Ramos (cell line): ENCODE data around the gene PPFIA2.

Experiments
- in situ Hi-C: fragments of 300-500 bp; cut with MboI; formaldehyde crosslinking; loops from one replicate; pipeline ENCODE4 v1.14.3; 2022; ENCODE audit warnings: low sequenced_read_pairs; ENCODE audit not compliant: unreplicated experiment

PPFIA2 gene

DNA sequence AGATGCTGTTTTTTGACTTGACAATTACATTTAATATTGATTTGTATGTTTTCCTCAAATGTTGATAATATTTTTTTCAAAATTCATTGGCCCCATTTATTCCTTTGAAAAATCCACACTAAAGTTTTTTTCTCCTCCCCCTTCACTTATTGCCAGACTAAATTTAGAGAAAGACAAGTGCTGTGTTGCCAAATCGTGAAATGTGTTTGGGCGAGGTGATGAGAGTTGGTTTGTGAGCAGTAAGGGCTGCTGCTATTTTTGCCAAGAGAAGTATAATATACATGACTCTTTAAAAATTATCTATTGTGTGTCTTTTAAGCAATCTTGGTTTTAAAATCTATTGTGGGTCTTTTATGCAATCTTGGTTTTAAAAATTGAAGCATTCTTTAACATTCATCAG lies 188.9 kb downstream of the PPFIA2 start:
- in situ Hi-C loops, result no loop called here

DNA sequence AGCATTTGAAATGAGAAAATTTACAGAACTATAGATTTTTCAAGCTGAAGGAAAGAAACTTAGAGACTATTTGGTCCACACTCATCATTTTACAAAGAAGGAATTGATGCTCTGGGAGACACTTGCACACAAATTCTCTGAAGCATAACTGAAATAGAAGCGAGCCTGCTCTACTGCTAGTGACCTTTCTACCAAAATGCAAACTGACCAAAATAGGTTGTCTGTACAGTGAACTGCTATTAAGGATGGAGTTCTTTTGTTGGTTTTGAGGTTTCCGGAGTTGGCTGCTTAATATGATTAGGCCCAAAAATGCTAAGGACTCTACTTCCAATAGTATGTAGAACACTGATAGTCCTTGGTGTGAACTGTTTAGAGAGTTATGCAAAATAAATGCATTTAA lies 194.9 kb downstream of the PPFIA2 start:
- in situ Hi-C loops, result no loop called here

DNA sequence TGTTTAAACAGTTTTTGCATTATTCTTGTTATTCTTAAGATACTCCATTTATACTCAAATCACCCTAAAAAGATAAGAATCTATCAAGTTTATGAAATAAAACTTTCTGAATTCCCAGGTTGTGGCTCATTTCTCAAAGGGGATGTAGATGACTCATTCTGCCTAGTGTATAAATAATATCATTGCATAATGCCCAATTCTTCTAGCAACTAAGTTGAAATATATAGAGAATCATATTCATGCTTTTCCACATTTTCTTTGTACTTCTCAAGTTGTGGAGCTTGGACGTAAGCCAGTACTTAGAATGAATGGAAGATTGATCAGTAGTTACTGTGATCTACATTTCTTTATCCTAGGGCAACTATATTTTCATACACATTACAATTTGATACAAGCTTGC lies 201.1 kb downstream of the PPFIA2 start:
- in situ Hi-C loops, result no loop called here

DNA sequence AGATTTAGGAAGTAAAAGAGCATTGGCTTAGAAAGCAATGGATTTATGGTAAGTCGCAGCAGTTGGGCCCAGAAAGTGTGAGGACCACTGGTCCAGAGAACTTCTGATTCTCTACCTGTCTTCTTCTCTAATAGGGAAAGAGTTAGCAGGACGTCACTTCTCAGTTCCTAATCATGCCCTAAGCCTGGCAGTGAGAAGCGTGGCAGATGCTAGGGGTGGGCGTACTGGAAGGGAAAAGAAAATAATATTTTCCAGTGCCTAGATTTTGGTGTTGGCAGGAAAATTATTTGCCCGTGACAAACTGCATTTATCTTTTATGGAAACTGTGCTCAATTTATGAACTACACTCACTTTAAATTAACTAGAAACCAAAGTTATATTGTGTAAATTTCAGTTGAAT lies 212.3 kb downstream of the PPFIA2 start:
- in situ Hi-C loops, result no loop called here

DNA sequence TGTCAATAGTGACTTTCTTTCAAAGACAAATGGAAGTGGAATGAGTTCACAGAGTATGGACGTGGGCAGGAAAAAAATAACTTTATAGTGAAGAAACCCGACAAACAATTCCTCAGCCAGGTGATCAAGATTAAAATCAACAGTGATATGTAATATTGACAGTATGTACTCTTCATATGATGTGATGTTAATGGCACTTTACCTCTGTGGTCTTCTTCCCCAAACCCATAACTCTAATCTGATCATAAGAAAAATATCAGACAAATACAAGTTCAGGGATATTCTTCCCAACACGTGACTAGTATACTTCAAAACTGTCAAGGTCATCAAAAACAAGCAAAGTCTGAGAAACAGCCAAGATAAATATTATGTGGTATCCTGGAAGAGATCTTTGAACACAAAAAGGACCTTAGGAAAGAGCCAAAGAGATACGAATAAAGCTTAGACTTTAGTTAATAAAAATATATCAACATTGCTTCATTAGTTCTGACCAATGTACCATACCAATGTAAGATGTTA lies 215.5 kb downstream of the PPFIA2 start:
- in situ Hi-C loops, result no loop called here

DNA sequence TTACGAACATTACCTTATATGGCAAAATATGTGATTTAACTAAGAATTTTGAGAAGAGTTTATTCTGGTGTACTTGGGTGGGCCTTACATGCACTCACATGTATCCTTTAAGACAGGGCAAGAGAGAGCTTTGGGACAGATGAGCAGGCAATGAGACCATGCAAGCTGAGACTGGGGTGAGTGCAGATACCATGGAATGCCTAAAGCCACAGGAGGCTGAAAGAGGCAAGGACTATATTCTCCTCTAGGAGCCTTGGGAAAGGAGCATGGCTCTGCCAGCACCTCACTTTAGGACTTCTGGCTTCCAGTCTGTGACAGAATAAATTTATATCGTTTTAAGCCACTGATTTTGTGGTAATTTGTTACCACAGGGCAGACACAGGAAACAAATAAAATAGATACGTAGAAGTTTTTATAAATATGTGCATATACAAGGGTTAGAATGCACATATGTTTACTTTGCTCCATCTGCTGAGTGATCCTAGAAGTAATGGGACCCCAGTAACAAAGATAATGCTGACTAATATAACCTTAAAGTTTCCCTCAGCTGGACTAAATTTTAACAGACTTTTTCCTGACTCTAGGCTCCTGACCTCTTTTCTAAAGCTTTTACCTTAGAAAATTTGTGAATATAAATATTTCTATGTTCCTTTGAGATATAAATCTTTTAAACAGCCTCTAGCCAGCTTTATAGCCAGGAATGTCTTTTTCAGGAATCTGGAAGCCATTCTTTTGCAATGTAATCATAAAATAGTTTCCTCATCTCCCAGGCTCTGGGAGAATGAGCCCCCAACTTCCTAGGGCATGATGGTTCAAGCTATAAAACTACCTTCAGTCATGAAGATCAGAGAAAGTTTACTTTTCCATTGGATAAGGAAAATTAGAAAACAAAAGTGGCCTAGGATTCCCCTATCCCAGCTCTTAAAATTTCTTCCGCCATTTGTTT lies 216.8 kb downstream of the PPFIA2 start:
- in situ Hi-C loops, result no loop called here

DNA sequence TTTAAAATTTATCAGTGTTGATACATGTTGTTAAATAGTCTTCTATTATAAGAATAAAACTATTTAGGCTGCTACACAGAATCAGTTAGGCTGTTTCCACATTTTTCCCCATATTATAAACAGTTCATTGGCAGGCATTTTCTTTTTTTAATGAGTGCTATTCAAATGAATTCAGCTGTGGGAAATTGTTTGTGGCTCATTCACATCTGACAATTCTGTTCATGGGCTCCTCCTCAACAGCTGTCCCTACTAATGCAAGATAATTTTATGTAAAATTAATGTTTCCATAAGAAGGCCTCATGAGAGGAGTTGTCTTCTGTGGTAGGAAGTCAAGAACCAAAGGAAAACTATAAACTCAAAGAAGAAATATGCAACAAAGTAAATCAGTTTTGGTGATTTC lies 218.0 kb downstream of the PPFIA2 start:
- in situ Hi-C loops, result no loop called here

DNA sequence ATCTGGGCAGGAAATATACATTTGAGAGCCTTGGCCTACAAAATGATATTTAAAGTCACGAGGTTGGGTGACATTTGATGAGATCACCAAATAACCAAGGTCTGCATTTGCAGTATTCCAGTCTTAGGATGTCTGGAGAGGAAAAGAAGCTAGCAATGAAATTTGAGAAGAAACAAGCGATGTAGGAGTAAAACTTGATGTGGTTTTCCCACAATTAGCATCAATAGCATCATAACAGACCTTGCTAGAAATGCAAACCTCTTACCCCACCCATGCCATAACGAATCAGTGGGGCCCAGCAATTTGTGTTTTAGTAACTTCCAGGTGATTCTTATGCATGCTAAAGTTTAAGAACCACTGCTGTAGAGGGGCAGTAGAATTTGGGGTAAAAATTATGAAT lies 219.9 kb downstream of the PPFIA2 start:
- in situ Hi-C loops, result no loop called here

DNA sequence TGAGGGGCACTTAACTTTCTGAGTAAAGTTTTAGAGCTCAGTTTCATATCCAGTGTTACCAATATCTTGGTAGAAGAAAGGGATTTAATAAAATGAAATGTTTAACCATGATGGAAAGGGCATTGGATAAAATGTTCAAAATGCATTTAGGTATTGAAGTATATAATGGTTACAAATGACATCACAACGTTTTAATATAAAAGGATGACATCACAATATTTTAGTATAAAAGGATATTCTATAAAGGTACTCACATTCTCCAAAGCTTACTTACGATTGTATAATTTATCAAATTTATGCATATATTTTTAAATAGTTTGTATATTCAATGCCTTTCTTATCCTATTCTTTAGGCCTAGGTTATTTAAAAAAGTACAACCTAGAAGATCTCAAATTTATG lies 226.1 kb downstream of the PPFIA2 start:
- in situ Hi-C loops, result no loop called here

DNA sequence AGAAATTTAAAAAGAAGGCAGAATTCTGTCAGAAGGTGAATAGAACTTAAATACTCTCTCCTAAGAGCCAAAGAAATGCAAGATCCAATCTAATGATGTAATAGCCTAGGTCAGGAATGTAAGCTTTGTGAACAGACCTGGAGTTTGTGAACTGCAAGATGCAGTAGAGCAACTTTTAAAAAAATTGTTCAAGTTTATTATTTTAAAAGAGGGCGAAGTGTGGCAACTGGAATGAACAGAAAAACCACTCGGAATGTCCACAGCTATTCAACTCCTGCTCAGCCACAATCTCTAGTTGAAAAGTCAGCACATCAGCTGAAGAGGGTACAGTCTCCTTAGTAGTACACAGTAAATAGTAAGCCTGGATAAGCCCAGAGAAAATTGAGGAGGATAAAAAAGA lies 228.8 kb downstream of the PPFIA2 start:
- in situ Hi-C loops, result no loop called here

DNA sequence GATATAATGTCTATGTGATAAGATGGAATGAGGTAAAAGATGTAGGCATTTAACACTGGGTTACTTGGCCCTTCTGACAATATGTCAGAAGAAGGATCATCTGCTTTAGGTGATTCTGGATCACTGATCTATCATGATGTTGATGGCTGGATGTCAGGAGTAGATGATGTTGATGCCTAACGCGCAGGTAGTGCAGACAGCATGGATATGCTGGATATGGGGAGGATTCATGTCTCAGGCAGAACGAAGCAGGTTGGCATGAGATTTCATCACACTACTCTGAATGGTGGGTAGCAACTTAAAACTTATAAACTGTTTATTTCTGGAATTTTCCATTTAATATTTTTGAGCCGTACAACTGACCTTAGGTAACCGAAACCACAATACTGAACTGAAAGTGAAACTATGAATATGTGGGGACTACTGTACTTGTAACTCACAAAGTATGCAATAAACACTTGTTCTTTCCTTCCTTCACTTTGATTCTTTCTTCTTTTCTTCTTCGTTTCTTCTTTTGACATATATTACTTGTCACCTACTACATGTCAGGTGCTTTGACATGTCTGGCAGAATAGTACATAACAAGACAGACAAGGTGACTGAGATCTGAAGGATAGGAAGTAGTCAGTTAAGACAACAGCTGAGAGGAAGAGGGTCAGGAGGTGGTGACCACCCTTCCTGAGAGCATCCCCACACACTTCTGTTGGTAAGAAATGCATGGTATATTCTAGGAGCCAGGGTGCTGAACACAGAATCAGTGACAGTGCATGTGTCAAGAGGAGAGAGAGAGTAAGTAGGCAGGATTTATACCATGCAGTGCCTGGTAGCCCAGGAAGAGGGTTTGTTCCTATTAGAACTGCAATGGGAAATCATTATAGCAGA lies 238.8 kb downstream of the PPFIA2 start:
- in situ Hi-C loops, result no loop called here

DNA sequence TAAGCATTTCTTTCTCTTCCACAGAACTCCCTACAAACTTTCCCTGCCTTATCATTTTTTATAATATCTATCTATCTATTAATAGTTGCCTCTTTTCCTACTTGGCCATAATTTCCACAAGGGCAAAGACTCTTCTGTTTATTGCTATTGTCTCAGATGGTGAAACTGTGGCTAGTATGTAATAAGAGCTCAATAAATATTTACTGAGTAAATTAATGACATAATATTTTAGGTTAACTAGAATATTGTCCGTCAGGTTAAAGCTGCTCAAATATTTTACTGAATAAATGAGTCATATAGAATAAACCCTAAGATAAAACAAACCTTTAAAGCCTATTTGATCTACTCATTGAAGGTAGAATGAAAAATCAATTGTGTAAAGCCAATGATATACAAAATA lies 240.5 kb downstream of the PPFIA2 start:
- in situ Hi-C loops, result no loop called here

DNA sequence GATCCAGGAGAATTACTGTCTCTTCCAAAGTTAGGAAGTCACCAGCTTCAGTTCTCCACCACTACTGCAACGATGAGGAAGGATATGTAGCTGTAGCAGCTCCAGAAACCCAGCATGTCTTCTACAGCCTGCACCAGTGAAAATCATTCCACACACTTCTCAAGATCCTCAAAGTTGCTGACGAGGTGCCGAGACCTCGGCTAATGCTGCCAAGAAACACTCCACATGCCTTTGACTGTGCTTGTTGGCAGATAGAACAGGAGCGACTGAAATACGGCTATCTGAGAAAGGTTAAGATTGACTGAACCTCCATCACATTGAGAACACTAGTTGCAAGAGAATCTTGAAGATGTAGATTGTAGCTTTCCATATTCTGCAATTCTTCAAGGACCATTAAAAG lies 241.9 kb downstream of the PPFIA2 start:
- in situ Hi-C loops, result no loop called here

DNA sequence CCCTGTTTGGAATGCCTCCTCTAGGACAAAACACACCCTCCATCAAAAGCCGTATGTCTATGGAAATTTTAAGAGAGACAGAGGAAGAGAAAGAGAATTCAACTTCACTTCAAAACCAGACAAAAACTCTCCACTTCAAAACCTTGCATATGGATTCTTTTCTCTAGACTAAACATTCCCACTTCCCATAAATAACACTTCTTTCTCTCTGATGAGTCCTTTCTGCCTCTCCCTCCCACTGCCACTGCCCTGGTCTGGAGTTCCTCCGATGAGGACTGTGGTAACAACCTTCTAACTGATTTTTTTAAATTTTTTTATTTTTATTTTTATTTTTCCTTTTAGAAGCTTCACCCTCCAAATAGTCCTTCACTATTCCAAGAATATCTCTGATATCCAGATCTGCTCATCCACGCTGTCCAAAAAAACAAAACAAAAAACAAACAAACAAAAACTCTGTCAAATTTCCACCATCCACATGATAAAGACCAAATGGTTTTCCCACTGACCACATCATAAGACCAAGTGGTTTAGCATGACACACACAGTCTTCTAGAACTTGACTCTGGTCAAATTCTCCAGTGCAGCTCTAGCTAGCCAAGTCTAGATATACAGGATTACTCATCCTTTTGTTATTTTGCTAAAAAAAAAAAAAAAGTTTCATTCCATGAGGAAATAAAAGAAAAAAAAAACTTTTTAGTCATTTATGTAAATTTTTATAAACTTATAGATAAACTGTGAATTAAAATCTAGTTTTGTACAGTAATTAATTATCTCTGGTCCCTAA lies 256.0 kb downstream of the PPFIA2 start:
- in situ Hi-C loops, result no loop called here

DNA sequence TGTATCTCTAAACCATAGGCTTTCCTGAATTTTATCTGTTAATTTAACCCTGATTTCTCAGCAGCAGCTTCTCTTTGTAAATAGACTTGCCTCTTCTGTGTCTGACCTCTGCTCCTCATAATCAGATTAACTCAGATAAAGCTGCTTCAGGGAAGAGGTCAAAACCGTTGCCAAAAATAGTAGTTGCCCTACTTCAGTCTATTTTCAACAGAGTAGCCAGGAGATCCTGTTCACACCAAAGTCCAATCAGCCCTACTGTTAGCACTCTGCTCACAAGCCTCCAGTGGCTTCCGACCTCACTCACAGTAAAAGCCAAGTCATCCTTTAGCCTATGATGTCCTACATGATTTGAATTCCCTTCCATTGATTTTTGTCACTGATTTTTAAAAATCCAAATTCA lies 258.4 kb downstream of the PPFIA2 start:
- in situ Hi-C loops, result no loop called here

DNA sequence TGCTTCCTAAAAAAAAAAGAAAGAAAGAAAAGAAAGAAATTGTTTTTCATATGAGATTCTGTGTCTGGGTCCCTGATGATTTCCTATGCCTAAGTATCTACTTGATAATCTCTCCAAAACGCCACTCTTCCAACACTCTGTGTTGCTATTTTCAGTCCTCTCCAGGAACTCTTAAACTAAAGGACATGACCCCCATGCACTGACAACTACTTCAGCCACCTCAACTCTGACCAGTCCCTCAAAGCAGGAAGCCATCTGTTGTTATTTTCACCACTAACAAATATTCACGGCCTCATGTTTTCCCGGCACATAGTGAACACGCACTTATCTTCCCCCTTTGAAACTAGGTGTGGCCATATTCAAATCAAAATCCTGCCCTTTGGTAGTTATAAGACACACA lies 259.3 kb downstream of the PPFIA2 start:
- in situ Hi-C loops, result no loop called here

DNA sequence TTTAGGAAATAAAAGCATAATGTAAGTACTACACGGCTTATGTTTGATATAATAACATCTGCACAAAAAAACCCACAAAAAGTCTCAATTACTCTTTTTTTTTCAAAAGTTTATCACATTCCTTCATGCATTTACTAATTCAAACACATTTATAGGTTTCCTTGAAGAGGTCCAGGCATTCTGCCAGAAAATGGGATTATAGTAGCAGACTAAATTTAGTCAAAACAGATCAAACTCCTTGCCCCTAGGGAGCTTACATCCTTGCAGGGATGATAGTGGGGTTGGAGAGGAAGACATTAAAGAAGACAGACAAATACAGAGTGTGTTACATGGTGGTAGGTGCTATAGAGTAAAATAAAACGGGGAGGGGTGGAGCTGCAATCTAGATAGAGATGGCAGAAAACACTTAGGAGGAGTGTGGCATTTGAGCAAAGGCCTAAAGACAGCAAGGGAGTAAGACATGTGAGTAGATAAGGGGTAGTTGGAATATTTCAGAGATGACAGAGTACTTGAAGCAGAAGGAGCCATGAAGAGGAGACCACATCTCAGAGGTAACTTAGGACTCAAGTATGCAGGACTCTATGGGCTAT lies 266.9 kb downstream of the PPFIA2 start:
- in situ Hi-C loops, result no loop called here

DNA sequence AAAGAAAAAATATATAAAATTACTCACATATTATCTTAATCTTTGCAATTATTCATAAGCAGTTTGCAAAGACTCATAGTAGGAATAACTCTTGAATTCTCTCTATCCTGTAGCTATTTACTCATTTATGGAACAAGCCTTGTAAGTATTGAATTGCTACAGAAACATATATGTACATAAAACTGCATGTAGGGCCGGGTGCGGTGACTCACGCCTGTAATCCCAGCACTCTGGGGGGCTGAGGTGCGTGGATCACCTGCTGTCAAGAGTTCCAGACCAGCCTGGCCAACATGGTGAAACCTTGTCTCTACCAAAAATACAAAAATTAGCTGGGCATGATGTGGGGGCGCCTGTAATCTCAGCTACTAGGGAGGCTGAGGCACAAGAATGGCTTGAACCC lies 286.2 kb downstream of the PPFIA2 start:
- in situ Hi-C loops, result no loop called here

DNA sequence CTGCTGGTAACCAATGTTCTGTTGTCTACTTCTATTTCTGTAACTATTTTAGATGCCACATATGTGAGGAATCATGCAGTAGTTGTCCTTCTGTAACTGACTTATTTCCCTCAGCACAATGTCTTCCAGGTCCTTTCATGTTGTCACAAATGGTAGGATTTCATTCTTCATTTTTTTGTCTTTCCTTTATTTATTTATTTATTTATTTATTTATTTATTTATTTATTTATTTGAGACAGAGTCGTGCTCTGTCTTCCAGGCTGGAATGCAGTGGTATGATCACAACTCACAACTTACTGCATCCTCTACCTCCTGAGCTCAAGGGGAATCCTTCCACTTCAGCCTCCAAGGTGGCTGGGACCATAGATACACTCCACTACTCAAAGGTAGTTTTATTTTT lies 288.2 kb downstream of the PPFIA2 start:
- in situ Hi-C loops, result no loop called here

DNA sequence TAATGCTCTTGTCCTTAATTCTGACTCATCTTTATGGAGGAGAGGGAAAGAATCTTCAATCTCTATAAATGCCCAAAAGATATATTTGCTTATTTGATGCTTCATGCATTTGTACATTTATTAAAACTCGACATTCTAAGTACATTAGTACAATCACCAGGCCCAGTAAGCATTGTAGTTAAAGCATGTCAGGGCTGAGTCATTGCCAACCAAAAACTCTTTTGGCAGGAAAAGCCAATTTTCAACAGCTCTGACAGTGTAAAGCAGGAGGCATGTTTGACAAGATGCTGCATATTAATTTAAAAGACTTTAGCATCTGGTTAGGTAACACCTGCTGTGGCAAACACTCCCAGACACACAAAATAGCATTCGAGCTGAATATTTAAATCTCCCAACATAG lies 290.9 kb downstream of the PPFIA2 start:
- in situ Hi-C loops, result no loop called here
